ENCODE data around the gene THBS1. TPM values are rescaled to one million over a fixed set of nuclear protein-coding genes. Genes with fewer than 3 reads are reported as not detected.

THBS1 gene
- total RNA-seq, 4 donors from 2014 or later = 82.0 to 396 (median 89.6) TPM

DNA sequence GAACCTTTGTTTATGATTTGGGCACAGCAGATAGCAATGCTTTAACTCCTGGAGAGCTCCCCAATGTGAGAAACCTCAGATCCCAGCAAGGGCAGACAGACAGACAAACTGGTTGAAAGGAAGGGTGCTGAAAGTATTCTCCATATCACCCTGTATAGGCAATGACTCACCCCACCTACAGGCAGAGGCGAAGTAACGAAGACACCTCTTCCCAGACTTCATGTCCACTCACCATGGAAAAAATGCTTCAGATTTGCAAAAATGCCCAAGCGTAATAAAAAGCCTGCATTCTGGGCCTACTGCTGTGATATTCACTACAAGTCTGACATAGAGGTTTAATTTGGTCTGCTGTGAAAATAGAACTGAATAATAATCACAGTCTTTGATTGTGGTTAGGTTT lies 50.5 kb downstream of the THBS1 start:
- no peaks in the 10 kb centered on the region for H3K36me3 ChIP-seq
- 93% methylated on average over 3 of the region's 3 CpGs for WGBS
- no peaks in the 10 kb centered on the region for H3K9me3 ChIP-seq
- no peak overlapping the region for H3K27ac ChIP-seq
- no peak overlapping the region for H3K4me3 ChIP-seq
- TF ChIP-seq POLR2AphosphoS5 (IDR thresholded peaks at IDR 0.05) (no peak), POLR2A (IDR thresholded peaks at IDR 0.05) (no peak), EP300 (IDR thresholded peaks at IDR 0.05) (no peak)
- TF ChIP-seq, protein P1, sequence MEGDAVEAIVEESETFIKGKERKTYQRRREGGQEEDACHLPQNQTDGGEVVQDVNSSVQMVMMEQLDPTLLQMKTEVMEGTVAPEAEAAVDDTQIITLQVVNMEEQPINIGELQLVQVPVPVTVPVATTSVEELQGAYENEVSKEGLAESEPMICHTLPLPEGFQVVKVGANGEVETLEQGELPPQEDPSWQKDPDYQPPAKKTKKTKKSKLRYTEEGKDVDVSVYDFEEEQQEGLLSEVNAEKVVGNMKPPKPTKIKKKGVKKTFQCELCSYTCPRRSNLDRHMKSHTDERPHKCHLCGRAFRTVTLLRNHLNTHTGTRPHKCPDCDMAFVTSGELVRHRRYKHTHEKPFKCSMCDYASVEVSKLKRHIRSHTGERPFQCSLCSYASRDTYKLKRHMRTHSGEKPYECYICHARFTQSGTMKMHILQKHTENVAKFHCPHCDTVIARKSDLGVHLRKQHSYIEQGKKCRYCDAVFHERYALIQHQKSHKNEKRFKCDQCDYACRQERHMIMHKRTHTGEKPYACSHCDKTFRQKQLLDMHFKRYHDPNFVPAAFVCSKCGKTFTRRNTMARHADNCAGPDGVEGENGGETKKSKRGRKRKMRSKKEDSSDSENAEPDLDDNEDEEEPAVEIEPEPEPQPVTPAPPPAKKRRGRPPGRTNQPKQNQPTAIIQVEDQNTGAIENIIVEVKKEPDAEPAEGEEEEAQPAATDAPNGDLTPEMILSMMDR (IDR thresholded peaks at IDR 0.05) = no peak
- DNase-seq (ENCODE audit: low spot score in 2 of 2) = no peak
- peaks cover 17% of the 10 kb centered on the region for H3K4me1 ChIP-seq
- no peaks in the 10 kb centered on the region for H3K27me3 ChIP-seq

DNA sequence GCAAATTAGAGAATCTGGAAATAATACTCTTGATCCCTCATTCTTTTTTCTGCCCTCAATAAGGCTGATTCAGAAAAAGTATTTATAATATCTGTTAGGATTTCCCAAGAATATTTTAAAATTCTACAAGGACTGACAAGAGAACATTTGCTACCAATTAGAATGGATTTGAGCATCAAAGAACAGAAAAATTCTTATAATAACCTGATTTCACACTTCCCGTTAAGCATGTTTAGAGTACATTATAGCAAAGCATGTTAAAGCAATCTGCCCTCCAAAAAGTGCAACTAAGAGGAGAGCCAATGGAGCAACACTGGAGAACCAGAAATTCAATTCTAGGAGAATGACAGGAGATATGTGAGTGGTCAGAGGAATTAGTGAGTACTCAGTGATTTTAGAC lies 57.2 kb downstream of the THBS1 start:
- Histone ChIP-seq H3K4me1 (peaks cover 14% of the 10 kb centered on the region), H3K9me3 (no peaks in the 10 kb centered on the region), H3K27me3 (no peaks in the 10 kb centered on the region), H3K4me3 (no peak overlapping the region), H3K27ac (no peak overlapping the region), H3K36me3 (no peaks in the 10 kb centered on the region)
- TF ChIP-seq, protein P1 (IDR thresholded peaks at IDR 0.05) = no peak
- no peak for TF ChIP-seq POLR2AphosphoS5 (IDR thresholded peaks at IDR 0.05)
- TF ChIP-seq EP300 (IDR thresholded peaks at IDR 0.05) = no peak
- no peak for TF ChIP-seq POLR2A (IDR thresholded peaks at IDR 0.05)
- no peak for DNase-seq (ENCODE audit: low spot score in 2 of 2)
- WGBS = 69% methylated on average over 1 of the region's 1 CpG

GRCh38 chr15:39639037-39639436 lies 58.2 kb downstream of the THBS1 start:
- WGBS = 86% methylated on average over 1 of the region's 1 CpG
- Histone ChIP-seq H3K36me3 (no peaks in the 10 kb centered on the region), H3K9me3 (no peaks in the 10 kb centered on the region), H3K27ac (no peak overlapping the region), H3K27me3 (no peaks in the 10 kb centered on the region), H3K4me1 (peaks cover 14% of the 10 kb centered on the region), H3K4me3 (no peak overlapping the region)
- TF ChIP-seq POLR2A (IDR thresholded peaks at IDR 0.05) = no peak
- no peak for TF ChIP-seq EP300 (IDR thresholded peaks at IDR 0.05)
- TF ChIP-seq, protein P1 (IDR thresholded peaks at IDR 0.05) = no peak
- TF ChIP-seq POLR2AphosphoS5 (IDR thresholded peaks at IDR 0.05) = no peak
- DNase-seq (ENCODE audit: low spot score in 2 of 2) = no peak

GRCh38 chr15:39640665-39641064 lies 59.8 kb downstream of the THBS1 start:
- DNase-seq (ENCODE audit: low spot score in 2 of 2) = no peak
- Histone ChIP-seq H3K9me3 (no peaks in the 10 kb centered on the region), H3K27ac (no peak overlapping the region), H3K4me1 (peaks cover 14% of the 10 kb centered on the region), H3K36me3 (no peaks in the 10 kb centered on the region), H3K4me3 (no peak overlapping the region), H3K27me3 (no peaks in the 10 kb centered on the region)
- 71% methylated on average over 3 of the region's 3 CpGs for WGBS
- TF ChIP-seq EP300 (IDR thresholded peaks at IDR 0.05) (no peak), POLR2AphosphoS5 (IDR thresholded peaks at IDR 0.05) (no peak), POLR2A (IDR thresholded peaks at IDR 0.05) (no peak)
- TF ChIP-seq, protein P1 (IDR thresholded peaks at IDR 0.05) = no peak

GRCh38 chr15:39641191-39641889 lies 60.5 kb downstream of the THBS1 start:
- no peaks in the 10 kb centered on the region for H3K27me3 ChIP-seq
- DNase-seq (ENCODE audit: low spot score in 2 of 2) = no peak
- TF ChIP-seq EP300 (IDR thresholded peaks at IDR 0.05) (no peak), POLR2A (IDR thresholded peaks at IDR 0.05) (no peak)
- TF ChIP-seq, protein P1 (IDR thresholded peaks at IDR 0.05) = no peak
- H3K36me3 ChIP-seq = no peaks in the 10 kb centered on the region
- WGBS = 65% methylated on average over 11 of the region's 11 CpGs
- H3K27ac ChIP-seq = no peak overlapping the region
- H3K4me1 ChIP-seq = peaks cover 14% of the 10 kb centered on the region
- no peak overlapping the region for H3K4me3 ChIP-seq
- H3K9me3 ChIP-seq = no peaks in the 10 kb centered on the region

All from suprapubic skin (tissue), 4 donors.